LHCN-M2 (cell line): ENCODE data around the gene KLHL25. TPM values are rescaled to one million over a fixed set of nuclear protein-coding genes. Genes with fewer than 3 reads are reported as not detected.
A peak's percentile ranks its signal among the peaks of the same experiment; 100 is the strongest.
"Not testable (repeated sequence)": the region's sequence is repeated elsewhere in the genome, so short reads cannot be mapped to it uniquely, and the experiment has no call there.

Source experiments
- DNase-seq: peaks from one replicate; pipeline ENCODE4 v3.0.0-alpha.2; 2012; ENCODE audit warnings: low read depth
- total RNA-seq: library from RNA; depleted of rRNA; stranded (reverse); fragments of >200 nt; gene quantifications from 2 replicates; pipeline ENCODE4 v1.2.3, GENCODE V29; 2014

Gene KLHL25
- total RNA-seq, 1 experiment from 2014 or later: 5.2 TPM

GRCh38 chr15:85804481-85805170 lies 9.9 kb upstream of the KLHL25 start:
- no peak for DNase-seq

GRCh38 chr15:85802617-85803016 lies 7.9 kb upstream of the KLHL25 start:
- not testable (repeated sequence) for DNase-seq

DNA sequence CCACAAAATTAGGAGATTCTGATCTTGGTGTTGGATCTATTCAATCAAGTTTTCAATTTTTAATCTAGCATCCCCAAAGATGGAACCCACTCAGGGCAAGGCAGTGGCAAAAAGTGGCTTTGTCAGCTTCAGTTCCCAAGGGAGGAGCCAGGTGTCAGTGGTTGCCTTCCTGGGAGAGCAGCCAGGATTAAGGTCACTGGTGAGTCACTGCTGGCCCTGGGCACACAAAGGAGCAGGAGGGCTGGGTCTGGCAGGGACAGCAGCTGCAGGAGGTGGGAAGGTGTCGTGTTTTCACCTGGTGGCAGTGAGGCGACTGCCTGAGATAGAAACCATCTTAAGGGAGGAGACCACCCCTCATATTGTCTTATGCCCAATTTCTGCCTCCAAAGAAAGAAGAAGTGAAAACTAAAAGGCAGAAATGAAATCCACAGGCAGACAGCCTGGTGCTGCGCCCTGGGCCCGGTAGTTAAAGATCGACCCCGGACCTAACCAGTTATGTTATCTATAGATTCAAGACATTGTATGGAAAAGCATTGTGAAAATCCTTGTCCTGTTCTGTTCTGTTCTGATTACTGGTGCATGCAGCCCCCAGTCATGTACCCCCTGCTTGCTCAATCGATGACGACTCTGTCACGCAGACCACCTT lies 5.9 kb upstream of the KLHL25 start:
- peak; percentile 82 for DNase-seq

DNA sequence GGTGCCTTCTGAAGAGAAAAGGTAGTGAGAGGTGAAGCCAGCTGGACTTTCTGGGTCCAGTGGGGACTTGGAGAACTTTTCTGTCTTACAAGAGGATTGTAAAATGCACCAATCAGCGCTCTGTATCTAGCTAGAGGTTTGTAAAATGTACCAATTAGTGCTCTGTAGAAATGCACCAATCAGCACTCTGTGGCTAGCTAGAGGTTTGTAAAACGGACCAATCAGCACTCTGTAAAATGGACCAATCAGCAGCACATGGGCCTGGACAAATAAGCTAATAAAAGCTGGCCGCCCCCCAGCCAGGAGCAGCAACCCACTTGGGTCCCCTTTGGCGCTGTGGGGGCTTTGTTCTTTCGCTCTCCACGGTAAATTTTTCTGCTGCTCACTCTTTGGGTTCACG lies 1.6 kb upstream of the KLHL25 start:
- DNase-seq: not testable (repeated sequence)

GRCh38 chr15:85795337-85796305 lies 896 bp upstream of the KLHL25 start:
- DNase-seq: no peak

DNA sequence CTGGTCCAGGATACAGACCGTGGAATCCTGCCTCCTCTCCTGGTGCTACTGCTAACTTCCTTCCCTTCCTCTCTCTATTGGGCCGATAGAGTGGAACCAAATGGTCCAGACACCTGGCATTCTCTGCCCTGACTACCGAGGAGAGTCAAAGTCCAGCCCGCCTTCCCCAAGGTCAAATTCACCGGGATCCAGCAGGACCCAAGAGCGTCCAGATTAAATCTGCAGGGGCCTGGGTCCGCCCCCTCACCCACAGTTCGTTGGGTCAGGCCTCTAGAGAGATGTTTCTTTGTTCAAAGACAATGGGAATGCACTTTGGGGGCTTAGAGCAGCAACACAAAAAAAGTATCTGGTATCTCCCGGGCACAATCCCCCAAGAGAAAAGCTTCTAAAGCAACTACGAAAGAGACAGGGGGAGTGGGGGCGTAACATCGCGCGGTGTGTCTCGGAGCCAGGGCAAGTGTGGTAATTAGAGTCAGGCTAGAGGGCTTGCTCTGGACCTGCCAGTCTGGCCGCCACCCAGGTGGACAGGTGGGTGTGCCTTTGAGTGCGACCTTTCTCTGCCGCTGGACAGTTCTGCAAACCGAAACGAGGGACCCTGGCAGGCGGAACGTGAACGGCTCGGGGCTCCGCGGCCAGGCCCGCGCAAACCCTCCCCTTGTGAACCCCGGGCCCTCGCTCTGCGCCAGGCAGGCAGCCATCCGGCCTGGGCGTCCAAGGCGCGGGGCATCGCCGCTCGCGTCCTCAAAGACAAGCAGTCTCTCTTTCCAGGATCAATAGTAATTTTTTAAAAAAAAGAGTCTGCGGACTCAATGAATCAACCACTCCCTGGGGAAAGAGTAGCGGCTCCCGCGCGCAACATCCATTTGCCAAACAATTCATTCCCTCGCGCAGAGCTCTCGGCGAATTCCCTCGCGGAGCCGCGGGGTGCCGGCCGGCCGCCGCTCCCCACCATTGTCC lies 806 bp downstream of the KLHL25 start:
- DNase-seq: peak; percentile 47

GRCh38 chr15:85792912-85793590 lies 1.7 kb downstream of the KLHL25 start:
- DNase-seq: no peak

GRCh38 chr15:85792102-85792731 lies 2.5 kb downstream of the KLHL25 start:
- DNase-seq: no peak

- DNase-seq: no peak
Observed at GRCh38 chr15:85789496-85789875, 5.2 kb downstream of the KLHL25 start.

GRCh38 chr15:85788771-85789495 lies 5.8 kb downstream of the KLHL25 start:
- DNase-seq: no peak

GRCh38 chr15:85786781-85787114 lies 8.0 kb downstream of the KLHL25 start:
- no peak for DNase-seq

DNA sequence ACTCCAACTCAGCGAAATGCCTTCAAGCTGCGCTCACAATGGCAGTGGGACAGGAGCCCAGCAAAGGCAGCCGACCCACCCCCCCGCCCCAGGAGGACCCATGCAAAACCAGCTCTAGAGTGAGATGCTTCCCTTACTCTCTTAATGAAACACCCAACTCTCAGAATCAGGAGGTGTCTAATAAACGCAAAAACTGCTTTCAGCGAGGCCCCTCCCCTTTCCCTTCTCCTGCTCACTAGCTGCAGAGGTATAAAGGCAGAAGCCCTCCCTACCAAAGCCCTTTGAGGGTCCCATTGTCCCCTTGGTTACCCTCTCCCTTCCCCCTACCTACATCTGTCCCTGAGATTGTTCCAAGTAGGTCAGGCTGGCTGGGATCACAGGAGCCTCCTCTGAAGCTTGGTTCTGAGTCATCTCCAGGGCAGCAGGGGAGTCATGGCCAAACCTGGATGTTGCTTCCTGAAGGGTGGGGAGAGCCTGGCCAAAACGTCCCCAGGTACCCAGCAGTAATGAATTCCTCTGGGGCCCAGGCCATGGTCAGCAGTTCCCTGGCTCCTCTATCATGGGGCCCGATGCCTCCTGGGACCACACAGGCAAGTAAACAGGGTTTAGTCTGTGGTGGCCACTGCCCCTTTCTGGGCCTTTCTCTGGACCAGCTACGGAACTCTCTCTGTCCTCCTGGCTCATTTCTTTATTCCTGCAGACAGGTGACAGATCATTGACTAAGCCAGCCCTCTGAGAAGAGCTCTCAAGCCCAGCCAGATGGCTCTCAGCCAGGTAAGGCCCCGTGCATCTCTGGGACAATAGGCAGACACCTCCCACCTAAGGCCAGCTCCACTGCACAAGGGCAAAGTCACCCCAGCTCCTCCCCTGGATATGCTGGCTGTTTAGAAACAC lies 8.6 kb downstream of the KLHL25 start:
- DNase-seq: peak; percentile 48

DNA sequence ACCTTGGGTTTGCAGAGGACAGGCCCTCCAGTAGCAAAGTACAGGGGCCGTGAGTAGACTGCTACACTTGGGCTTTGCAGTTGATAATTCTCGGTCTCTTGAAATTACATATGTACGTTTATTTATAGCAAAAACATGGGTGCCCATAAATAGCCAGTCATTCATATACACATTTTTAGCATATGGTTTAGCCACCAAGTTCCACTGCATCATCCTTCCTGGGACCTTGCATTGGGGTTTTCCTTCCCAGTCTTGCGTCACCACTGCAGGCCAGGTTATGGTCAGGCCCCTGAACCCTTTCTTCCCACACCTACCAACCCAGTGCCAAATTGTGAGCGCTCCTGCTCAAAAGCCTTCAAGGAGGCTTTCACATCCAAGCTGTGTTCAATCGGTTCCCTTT lies 12.7 kb downstream of the KLHL25 start:
- DNase-seq: no peak

GRCh38 chr15:85781099-85781498 lies 13.6 kb downstream of the KLHL25 start:
- no peak for DNase-seq

- DNase-seq: no peak
Observed at GRCh38 chr15:85780225-85780985, 14.3 kb downstream of the KLHL25 start.

- no peak for DNase-seq
Observed at GRCh38 chr15:85779249-85779648, 15.5 kb downstream of the KLHL25 start.

- DNase-seq: no peak
Observed at GRCh38 chr15:85778107-85778776, 16.5 kb downstream of the KLHL25 start.
